Left renal pelvis (tissue), 4 donors: ENCODE data around the gene TFDP1. TPM values are rescaled to one million over a fixed set of nuclear protein-coding genes. Genes with fewer than 3 reads are reported as not detected.

ENCODE experiments used
- DNase-seq, 4 donors: peaks; one replicate each; pipeline ENCODE4 v3.0.0-alpha.2; 2013; ENCODE audit warnings: low read depth in 4 of 4, low spot score in 3 of 4
- polyA plus RNA-seq, 4 donors: library from polyadenylated mRNA; unstranded; fragments of 120-200 nt; gene quantifications; one replicate each; pipeline ENCODE4 v1.2.1, GENCODE V29; 2013; ENCODE audit not compliant: insufficient read length in 4 of 4

Gene TFDP1
- polyA plus RNA-seq, 4 donors: 85.0 to 92.6 (median 86.9) TPM

DNA sequence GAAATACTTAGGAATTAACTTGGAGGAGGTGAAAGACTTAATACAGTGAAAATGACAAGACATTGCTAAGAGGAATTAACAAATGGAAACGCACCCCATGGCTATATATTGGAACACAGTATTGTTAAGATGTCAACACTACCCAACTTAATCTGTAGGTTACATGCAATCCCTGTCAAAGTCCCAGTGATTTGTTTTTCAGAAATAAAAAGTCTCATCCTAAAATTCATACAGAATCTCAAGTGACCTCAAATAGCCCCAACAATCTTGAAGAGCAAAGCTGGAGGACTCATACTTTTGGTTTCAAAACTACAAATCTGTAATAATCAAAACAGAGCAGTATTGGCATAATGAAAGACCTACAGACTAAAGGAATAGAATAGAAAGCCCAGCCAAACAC, 60.2 kb downstream of the TFDP1 start:
- no peak for DNase-seq

GRCh38 chr13:113645329-113645728, 60.8 kb downstream of the TFDP1 start:
- no peak for DNase-seq

DNA sequence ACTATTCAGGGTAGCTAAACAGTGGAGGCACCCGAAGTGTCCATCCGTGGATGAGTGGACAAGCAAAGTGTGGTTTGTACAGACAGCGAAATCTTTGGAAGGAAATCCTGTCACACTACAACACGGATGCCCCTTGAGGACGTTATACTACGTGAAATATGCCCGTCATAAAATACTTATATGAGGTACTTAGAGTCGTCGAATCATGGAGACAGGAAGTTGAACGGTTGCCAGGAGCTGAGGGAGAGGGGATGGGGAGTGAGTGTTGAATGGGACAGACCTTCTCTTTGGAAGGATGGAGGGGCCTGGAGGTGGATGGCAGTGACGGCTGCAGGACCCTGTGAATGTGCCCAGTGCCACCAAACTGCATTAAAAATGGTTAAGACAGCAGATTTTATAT, 61.8 kb downstream of the TFDP1 start:
- DNase-seq: no peak

DNA sequence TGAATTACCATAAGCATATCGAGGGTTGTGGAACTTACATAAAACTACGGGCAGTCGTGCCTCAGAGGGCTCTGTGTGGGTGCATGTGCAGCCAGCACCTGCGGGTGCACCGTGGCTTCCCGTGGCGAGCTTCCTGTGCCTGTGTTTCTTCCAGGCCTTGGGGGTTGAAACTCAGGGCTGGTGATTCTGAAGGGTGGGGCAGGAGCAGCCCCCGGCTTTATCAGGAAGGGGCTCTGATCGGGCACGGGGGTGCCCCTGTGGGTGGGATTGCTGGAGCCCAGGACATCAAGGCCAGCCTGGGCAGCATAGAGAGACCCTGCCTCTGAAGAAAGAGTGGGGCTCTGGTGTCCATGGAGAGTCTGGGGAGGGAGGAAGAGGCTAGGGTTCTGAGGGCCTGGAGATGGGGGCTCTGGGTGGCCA, 62.4 kb downstream of the TFDP1 start:
- no peak for DNase-seq

GRCh38 chr13:113647351-113648215, 63.0 kb downstream of the TFDP1 start:
- DNase-seq: peak in 1 of 4 donors; percentile 42

- no peak for DNase-seq
These were observed 63.7 kb downstream of the TFDP1 start for GRCh38 chr13:113648216-113648610.

GRCh38 chr13:113649212-113649611, 64.7 kb downstream of the TFDP1 start:
- no peak for DNase-seq

DNA sequence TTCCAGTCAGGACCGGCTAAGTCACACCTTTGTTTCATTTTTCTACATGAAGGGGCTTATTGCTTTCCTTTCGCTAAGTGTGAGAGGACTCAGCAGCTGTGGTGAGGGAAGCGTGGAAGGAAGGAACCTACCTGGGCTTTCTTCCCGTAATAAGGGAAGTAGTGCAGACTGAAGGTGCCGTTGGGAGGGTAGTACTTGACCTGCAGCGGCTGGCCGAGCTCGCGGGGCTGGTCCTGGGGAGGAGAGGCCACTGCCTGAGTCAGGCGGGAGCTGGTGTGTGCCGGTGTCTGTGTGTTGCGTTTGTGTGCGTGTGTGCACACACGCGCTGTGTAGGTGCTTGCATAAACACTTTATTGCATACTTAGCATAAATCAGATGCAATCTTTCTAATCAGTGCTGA, 65.7 kb downstream of the TFDP1 start:
- no peak for DNase-seq

DNA sequence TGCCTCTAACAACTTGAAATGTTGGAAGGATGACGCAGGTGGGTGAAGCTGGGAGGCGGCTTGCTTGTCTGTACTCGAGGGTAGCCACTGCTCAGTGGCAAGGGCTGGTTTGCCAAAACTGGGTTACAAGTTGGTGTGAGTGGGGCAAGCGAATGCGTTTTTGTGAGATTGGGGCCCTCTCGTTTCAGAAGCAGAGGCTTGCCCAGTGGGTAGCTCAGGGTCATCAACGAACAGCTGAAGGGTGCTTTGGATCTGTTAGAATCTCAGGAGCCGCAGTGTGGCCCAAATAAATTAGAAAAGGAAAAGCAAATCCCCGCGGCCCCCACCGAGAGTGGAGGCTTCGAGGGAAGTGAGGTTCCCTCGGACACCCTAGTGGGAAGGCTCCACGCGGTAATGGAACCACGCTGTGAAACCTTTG, 66.2 kb downstream of the TFDP1 start:
- no peak for DNase-seq

DNA sequence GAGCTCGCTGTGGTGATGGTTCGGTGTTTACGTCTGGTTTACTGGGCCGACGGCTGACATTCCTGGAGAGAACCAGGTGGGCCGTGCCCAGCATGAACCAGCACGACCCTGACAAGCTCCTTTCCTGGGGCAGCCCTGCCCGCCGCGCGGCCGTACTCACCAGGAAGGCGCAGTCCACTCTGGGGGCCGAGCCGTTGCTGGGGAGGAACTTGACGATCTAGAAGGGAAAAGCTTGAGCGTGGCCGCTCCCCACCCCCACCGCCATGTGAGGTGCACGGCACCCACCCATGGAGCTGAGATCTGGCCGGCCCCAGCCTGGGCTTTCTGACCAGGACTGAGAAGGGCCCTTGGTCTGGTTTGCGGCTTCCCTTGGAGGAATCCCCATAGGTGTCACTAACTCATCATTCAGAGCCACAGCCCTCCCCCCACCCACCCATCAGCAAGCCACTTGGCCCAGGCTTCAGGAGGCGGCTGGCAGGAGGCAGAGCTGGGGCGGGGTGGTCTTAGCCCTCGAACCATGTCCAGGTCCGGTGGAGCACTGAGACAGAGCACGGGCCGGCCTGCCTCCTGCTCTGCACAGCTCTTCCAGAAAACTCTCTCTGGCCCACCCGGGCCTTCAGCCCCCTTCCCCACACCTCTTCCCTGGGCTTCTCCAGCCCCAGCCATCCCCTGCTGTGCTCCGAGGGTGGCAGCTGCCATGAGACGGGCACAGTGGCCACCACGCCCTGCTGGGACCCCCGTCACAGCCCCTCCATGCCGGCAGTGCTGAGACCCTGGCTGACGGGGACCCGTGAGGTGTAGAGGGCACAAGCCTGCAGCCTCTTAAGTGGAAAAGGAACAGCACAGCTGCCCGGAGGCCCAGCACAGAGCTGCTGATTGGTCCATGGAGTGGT, 67.2 kb downstream of the TFDP1 start:
- DNase-seq: no peak

DNA sequence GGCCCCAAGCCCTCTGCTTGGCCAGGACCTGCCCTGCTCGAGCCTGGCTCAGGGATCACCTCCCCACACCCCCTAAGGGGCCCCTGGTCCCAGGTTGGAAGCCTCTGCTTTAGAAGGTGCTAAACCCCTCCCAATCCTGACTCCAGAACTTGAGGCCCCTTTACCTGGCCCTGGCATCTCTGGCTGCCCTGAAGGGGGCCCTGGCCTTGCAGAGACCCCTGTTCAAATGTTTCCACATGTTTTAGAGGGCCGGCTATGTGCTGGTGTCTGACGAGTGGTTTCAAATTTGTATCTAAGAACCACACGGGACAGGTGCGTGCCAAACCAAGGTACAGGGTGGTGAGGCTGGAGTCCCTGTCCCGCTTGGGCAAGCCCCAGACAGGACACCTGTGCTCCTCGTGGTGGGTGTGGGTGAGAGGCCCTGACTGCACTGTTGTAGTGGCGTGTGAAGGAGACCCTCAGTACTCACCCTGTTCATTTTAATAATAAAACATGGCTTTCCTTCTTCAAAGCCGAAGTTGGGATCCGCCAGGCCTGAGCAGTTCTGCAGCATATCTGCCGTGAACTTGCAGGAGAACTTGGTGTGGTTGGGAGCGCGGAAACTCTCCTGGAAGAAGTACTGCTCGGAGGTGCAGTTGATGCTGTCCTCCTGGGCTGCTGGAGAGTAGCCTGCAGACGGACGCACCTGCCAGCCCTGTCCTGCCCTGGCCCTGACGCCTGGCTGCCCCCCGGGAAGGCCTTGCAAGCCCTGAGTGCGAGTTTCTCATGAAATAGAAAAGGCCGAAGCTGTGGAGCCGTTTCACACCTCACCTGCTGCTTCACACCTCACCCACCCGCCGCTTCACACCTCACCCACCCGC, 68.1 kb downstream of the TFDP1 start:
- DNase-seq: no peak

- no peak for DNase-seq
These were observed 69.0 kb downstream of the TFDP1 start for GRCh38 chr13:113653264-113654174.

DNA sequence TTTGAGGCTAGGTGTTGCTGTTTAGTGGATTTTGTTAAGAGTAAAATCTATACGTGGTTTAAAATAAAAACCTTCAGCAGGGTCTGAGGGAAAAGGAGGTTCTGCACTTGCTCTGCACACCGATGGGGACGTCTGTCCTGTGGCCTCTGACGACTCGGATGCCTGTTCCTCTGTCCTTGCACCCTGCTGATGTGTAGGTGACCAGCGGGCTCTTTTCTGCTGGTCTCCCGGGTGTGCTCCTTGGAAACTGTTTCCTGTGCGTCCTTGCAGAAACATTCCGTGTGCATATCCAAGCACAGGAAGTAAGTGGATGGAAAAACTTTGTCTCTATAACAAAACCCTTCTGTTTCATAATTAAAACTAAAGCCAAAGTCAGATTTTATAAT, 69.6 kb downstream of the TFDP1 start:
- DNase-seq: no peak

DNA sequence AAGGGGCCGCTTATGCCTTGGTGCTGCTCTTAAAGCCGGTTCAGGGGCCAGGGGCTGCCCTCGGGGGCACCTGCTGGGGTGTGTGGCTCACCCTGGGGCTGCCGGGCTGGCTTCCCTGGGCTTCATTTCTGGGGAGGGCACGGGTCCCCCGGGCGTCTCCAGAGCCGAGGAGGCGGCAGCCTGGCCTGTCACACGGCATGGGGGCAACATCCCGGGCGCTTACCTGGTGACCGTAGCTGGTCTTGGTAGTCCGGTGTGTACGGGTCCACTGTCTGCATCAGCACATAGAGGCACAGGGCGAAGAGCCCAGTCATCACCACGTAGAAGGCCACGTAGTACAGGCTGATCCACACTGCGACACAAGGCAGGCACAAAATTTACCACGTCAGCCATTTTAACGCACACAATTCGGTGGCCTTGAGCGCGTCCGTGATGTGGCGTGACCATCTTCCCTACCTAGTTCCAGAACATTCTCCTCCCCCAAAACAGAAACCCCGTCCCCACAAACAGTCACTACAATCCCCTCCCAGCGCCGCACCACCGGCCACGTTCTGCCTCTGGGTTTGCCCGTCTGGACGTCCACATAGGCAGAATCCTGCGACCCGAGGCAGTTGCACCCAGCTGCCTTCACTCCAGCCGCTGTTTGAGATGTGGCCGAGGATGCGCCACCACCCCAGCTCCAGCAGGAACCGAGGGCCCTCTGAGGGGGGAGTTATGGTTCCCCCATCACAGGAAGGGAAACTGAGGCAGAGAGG, 70.2 kb downstream of the TFDP1 start:
- DNase-seq: no peak

GRCh38 chr13:113655346-113656002, 70.9 kb downstream of the TFDP1 start:
- no peak for DNase-seq

DNA sequence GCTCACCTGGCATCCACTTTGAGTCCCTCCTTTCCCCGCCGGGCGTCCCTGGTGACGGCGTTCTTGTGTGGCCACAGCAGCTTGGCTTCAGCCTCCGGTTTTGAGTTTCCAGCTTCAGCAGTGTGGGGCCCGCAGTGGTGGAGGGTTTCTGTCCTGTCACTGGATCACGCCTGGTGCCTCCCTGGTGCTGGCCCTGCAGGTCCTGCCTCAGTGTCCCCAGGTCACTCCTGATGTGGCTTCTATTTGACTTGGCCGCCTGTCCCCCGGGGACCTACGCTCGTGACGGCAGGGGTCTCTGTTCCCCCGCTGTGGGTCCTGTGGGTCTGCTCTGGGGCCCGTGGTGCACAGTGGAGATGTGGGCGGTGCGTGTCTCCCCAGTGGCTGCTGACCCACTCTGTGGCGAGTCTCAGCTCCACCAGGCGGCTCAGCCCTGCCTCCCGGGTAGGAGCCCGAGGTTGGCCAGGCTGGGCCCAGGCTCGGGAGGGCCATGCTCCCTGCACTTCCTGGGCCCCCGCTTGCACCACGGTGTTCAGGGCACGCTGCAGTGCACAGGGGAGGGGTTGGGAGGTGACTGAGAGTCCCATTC, 71.5 kb downstream of the TFDP1 start:
- DNase-seq: no peak

- no peak for DNase-seq
These were observed 72.5 kb downstream of the TFDP1 start for GRCh38 chr13:113656831-113657671.
